DOHH2 (cell line): ENCODE data around the gene CBFB.

ENCODE experiments used
- EZH2phosphoT487 ChIP-seq: fragments of 200-600 bp; sonication (generic); IDR thresholded peaks from 2 replicates; pipeline ENCODE4 v1.6.1; 2017; ENCODE audit warnings: borderline replicate concordance, mild to moderate bottlenecking, antibody characterized with exemption, low read length, moderate library complexity, mixed read lengths
- TF ChIP-seq, protein P1 (sequence below): fragments of 200-600 bp; sonication (generic); IDR thresholded peaks from one replicate; pipeline ENCODE4 v1.5.1; 2014; ENCODE audit warnings: antibody characterized with exemption, mild to moderate bottlenecking, low read depth, low read length; ENCODE audit not compliant: poor library complexity, severe bottlenecking

DNA sequence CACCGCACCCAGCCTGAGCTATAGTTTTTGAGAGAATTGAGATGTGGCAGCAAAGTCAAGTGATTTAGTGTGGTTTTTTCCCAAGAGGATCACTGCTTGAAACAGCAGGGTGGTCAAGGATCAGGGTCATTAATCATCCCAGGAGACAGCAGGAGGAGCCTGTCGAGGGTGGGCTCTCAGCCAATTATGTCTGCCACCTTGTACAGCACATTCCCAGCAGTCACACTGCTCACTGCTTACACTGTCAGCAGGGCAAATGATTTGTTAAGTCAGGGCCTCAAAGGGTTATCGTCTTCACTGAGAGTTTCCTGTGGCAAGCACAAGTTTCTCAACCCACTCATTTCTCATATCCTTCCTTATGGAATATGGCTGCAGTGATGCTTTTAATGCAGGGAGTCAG lies 108.7 kb downstream of the CBFB start:
- TF ChIP-seq, protein P1, sequence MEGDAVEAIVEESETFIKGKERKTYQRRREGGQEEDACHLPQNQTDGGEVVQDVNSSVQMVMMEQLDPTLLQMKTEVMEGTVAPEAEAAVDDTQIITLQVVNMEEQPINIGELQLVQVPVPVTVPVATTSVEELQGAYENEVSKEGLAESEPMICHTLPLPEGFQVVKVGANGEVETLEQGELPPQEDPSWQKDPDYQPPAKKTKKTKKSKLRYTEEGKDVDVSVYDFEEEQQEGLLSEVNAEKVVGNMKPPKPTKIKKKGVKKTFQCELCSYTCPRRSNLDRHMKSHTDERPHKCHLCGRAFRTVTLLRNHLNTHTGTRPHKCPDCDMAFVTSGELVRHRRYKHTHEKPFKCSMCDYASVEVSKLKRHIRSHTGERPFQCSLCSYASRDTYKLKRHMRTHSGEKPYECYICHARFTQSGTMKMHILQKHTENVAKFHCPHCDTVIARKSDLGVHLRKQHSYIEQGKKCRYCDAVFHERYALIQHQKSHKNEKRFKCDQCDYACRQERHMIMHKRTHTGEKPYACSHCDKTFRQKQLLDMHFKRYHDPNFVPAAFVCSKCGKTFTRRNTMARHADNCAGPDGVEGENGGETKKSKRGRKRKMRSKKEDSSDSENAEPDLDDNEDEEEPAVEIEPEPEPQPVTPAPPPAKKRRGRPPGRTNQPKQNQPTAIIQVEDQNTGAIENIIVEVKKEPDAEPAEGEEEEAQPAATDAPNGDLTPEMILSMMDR, result no peak
- TF ChIP-seq EZH2phosphoT487, result no peak
